Stimulated activated CD8-positive, alpha-beta memory T cell treated with anti-CD3 and anti-CD28 coated beads, Interleukin-15, amount 100 ng/mL, for 48 hours (primary cell): ENCODE results near the gene PDPR.
"Not testable (repeated sequence)": the region's sequence is repeated elsewhere in the genome, so short reads cannot be mapped to it uniquely, and the experiment has no call there.

Source experiments
- DNase-seq, 2 donors: peaks; one replicate each; pipeline ENCODE4 v3.0.0-alpha.2; 2020; ENCODE audit warnings: low read depth in 2 of 2

PDPR gene

DNA sequence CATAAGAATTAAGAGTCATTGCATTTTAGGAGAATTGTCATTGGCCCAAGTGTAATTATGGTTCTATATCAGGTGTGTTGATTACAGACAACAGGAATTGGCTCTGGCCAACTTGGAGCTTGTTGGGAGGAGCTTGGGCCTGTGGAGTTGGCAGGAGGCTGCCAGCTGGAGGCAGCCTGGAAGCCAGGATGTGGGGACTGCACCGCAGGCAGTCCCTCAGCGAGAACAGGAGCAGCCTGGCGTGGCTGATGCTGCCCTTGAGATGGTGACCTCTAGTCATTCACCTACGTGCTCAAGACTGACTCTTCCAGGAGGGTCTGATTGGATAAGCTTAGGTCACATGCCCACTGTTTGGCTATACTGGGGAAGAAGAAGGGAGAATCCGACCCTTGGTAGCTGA, 13.6 kb downstream of the PDPR start:
- DNase-seq: not testable (repeated sequence)

GRCh38 chr16:70128844-70129243, 14.7 kb downstream of the PDPR start:
- not testable (repeated sequence) for DNase-seq

DNA sequence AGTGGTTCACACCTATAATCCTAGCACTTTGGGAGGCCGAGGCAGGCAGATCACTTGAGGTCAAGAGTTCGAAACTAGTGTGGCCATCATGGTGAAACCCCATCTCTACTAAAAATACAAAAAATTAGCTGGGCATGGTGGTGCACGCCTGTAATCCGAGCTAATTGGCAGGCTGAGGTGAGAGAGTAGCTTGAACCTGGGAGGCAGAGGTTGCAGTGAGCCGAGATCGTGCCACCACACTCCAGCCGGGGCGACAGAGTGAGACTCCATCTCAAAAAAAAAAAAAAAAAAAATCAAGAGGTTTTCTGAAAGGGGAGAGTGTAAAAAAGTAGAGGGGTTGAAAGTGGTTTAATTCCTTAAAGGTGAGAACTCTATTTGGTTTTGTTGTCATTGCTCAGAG, 21.7 kb downstream of the PDPR start:
- not testable (repeated sequence) for DNase-seq

GRCh38 chr16:70136595-70136994, 22.5 kb downstream of the PDPR start:
- DNase-seq: not testable (repeated sequence)

- DNase-seq: not testable (repeated sequence)
Observed at GRCh38 chr16:70142739-70143138, 28.6 kb downstream of the PDPR start.

- not testable (repeated sequence) for DNase-seq
Observed at GRCh38 chr16:70143231-70143895, 29.2 kb downstream of the PDPR start.

GRCh38 chr16:70147853-70148252, 33.7 kb downstream of the PDPR start:
- not testable (repeated sequence) for DNase-seq

- DNase-seq: not testable (repeated sequence)
Observed at GRCh38 chr16:70148453-70148852, 34.3 kb downstream of the PDPR start.

- DNase-seq: not testable (repeated sequence)
Observed at GRCh38 chr16:70149296-70149695, 35.2 kb downstream of the PDPR start.

DNA sequence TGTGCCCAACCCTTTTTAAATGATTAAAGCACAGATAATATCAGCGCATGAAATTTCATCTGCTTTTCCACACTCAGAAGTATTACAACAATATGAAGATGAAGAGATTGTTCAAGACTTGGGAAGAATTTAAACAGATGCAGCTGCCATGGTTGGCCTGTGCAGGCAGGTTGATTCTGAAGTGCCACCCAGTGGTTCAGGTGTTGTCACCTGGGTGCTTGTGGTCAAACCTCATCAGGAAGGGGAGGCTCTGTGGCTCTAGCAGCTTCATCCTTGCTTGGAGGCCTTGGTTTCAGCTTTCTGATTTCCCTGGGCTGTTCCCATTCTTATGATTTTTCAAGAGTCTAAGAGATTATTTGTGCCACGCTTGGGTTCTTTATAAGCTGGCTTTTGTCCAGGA, 37.3 kb downstream of the PDPR start:
- no peak for DNase-seq

- DNase-seq: no peak
Observed at GRCh38 chr16:70151941-70152509, 37.9 kb downstream of the PDPR start.

- DNase-seq: no peak
Observed at GRCh38 chr16:70152578-70153302, 38.6 kb downstream of the PDPR start.

DNA sequence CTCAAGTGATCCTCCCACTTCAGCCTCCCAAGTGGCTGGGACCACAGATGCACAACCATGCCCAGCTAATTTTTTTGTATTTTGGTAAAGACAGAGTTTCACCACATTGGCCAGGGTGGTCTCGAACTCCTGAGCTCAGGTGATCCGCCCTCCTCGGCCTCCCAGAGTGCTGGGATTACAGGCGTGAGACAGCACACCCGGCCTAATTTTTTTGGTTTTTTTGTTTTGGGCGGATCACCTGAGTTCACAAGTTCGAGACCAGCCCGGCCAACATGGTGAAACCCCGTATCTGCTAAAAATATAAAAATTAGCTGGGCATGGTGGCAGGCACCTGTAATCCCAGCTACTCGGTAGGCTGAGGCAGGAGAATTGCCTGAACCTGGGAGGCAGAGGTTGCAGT, 40.6 kb downstream of the PDPR start:
- DNase-seq: not testable (repeated sequence)

GRCh38 chr16:70156207-70156978, 42.3 kb downstream of the PDPR start:
- DNase-seq: no peak

DNA sequence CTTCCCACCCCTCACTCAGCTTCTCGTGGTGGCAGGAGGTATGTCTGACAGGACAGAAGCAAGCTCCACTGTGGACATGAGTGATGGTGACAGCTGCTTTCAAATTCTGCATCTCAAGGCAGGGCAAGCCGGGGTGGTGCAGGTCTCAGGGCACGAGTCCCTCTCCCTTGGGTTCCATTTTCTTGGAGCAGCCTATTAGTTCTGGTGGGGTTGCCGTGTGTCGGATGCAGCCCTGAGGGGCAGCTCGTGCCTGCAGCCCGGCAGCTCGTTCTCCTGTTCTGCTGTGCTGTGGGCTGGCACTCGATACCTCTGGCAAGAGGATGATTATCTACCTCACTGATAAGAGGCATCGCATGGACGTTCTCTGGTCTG, 43.0 kb downstream of the PDPR start:
- no peak for DNase-seq

DNA sequence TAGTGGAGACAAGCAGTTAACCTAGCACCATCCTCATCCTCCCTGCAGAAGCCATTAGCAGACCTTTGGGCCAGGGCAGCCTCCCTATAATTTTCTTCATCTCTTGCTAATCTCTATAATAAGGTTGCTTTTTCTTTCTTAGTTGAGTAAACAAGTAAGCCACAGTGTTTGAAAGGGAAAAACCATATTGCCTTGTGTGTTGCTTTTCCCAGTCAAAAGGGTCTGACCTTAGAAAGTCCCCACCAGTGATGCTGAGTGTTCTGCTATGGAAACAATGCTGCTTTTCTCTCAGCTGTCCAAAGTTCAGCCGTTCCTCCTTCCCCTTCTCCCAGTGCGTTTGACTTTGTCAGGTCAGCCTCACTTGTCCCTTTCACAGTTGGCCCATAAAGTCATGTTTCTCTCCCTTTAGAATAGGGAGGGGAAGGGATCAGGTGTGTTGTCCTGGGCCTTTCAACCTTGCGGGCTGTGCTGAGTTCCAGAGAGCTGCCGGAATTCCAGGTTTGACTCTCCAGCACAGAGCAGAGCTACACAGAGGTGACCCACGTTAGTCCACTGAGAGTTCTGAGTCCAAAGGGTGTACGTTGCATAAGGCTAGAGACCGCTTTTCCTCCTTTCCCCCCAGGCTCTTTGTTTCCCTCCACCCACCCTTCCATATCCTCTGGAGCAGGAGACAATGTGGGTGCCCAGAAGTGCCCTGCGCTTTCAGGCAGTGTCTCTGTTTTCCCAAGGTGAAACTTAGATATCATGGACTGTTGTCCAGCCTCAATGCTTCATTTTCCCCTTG, 43.5 kb downstream of the PDPR start:
- no peak for DNase-seq

DNA sequence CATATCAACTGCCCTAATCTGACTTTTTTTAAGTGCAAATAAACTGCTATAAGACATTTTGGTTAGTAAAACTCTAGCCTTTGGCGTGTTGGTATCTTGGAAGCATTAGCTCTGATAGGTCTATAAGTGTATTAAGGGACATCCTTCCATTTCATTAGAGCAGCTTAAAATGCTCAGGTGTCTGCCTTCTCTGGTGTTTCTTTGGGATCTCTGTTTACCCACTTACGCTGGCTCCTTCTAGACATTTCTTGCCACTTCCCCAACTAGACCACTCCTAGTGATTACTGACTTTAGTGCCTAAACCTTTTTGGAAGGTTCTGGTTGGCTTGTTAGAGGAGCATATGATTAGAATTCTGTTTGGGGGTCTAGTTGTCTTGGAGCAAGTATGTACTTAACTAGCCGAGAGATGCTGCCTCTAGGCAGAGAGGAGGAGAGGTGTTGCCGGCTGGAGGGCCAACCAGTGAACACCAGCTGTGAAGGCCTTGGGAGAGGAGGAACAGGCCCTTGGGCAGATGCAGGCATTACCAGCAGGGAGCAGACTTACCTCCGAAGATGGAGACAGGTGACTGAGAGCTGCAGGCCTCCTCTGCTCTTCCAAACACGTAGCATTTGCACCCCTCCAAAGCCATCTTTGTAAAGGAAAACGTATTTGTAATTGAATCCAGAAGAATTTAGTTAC, 44.3 kb downstream of the PDPR start:
- DNase-seq: no peak

DNA sequence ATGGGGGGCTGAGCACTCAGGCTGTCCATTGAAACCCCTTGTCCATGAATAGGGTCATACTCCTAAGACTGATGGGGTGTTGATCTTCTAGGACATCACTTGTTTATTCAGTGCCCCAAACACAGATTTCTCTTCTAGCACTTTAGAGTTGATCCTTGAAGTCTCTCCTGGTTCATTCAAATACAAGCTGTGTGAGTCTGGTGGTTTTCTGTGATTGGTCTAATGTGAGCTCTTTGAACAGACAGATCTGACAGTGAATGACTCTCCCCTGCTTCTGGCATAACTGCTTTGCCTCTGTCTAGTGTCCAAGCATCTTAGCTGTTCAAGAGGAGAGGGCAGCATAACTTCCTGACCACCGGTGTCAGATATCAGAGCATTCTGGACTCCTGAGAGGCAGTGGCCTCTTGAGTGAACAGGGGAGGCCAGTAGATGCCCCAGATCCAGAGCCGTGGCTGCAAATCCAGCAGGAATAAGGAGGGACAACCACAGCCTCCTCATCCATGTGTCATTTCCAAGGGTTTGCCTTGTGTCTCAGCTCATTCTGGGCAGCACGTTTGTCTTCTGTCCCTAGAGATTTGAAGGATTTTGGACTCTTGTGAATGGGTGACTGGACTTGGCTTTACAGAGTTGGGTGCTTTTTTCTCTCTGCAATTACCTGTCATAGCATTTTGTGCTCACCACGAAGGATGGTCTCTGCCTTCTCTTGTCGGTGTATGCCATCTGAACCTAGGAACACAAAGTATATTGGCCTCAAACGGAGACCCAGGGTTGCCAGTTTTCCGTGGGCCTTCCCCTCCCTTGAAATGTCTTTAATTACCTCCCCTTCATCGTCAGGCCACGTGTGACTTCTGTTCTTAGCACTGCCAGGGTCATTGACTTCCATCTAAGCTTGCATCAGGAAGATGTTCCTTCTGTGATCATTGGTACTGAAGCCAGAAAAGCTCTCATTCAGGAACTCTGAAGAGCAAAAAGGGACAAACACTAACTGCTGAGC, 45.5 kb downstream of the PDPR start:
- no peak for DNase-seq

- no peak for DNase-seq
Observed at GRCh38 chr16:70160388-70160787, 46.3 kb downstream of the PDPR start.

- no peak for DNase-seq
Observed at GRCh38 chr16:70160821-70161220, 46.7 kb downstream of the PDPR start.
